ENCODE measurements around the gene FSTL3.

GRCh38 chr19:640606-641189 is 35.5 kb upstream of the FSTL3 start:
- TF ChIP-seq CTCF (conservative IDR thresholded peaks at IDR 0.05) (no peak), EZH2 (IDR thresholded peaks at IDR 0.05; ENCODE audit: low read depth) (no peak)

All from PC-9 (cell line).